Measurements from ENCODE around the gene PARD3B.

Gene PARD3B, protein sequence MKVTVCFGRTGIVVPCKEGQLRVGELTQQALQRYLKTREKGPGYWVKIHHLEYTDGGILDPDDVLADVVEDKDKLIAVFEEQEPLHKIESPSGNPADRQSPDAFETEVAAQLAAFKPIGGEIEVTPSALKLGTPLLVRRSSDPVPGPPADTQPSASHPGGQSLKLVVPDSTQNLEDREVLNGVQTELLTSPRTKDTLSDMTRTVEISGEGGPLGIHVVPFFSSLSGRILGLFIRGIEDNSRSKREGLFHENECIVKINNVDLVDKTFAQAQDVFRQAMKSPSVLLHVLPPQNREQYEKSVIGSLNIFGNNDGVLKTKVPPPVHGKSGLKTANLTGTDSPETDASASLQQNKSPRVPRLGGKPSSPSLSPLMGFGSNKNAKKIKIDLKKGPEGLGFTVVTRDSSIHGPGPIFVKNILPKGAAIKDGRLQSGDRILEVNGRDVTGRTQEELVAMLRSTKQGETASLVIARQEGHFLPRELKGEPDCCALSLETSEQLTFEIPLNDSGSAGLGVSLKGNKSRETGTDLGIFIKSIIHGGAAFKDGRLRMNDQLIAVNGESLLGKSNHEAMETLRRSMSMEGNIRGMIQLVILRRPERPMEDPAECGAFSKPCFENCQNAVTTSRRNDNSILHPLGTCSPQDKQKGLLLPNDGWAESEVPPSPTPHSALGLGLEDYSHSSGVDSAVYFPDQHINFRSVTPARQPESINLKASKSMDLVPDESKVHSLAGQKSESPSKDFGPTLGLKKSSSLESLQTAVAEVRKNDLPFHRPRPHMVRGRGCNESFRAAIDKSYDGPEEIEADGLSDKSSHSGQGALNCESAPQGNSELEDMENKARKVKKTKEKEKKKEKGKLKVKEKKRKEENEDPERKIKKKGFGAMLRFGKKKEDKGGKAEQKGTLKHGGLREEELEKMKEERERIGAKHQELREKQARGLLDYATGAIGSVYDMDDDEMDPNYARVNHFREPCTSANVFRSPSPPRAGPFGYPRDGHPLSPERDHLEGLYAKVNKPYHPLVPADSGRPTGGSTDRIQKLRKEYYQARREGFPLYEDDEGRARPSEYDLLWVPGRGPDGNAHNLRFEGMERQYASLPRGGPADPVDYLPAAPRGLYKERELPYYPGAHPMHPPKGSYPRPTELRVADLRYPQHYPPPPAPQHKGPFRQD (N-terminal part only)

DNA sequence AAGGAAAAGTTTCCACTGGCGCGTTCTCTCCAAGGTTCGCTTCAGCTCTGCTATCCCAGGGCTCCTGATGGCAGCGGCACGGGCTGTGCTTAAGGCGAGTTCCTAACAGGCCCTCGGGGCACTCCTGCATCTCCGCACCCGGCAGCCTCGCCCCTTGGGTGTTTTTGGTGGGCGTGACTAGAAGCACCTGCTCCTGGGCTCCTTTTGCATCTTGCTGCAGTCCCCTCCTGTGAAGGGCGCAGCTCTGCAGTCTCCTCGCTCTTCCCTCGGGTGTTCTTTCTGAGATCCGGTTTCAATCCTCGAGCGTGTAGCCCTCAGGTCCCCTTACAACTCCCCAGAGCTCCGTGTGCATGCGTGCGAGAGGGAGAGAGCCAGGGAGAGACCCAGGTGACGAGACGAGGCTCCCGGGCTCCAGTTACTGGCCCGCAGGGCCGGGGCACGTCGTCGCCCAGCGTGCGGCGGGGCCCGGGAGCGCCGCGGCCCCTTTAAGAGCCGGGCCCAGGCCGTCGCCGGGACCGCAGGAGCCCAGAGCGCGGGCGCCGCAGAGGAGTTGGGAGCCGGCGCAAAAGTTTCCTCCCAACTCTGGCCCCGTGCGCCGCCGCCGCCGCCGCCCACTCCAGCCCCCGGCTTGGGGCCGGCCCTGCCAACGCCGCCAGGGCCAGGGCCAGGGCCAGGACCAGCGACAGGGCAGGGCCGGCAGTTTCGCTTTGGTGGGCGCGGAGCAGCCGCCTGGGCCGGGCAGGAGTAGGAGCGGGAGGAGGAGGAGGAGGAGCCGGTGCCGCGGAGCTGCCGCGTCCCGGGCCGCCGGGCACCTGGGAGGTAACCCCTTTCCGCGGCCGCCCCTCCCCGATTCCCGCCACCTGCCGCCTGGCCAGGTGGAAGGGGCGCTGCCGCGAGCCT lies at the start of gene PARD3B:
TSS of gene PARD3B (plus strand) at position 515 of the 900 bp plus-strand sequence. CDS start 525 bp downstream, outside the sequence.
- DNase-seq (ENCODE audit: low spot score): peak; percentile 80

DNA sequence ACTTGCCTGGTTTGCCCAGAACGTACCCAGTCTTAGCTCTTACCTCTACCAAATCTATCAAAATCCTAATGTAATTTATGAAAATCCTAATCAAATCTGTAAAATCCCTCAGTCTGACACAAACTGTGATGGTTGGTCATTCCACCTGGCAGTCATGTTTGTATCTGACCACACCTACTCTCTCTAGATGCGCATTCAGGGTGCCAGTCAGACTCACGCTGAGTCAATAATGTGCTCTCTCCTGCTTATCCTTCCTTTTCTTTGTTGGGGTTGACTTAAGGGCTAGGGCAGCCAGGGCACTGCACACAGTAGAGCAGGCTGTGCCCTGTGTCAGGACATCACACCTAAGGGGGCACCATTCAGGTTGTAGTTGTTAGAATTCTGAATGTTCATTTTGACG lies 48.5 kb upstream of the PARD3B start:
- DNase-seq (ENCODE audit: low spot score): no peak

DNA sequence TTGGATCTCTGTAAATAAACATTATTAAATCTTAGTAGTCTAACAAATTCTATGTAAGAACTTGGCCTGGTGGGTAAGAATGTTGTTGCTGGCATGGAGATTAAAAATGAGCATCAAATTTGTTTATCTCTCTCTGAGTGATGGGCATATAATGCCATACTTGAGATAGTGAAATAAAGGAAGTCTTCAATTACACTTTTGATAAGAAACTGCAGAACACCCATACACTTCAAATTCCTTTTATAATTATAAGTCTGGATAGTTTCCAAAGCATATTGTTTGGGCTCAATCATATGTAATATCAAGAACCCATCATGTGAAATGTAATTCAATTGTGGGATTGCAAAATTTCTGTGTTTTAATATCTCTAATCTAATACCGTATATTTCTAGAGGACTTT lies 47.4 kb upstream of the PARD3B start:
- DNase-seq (ENCODE audit: low spot score): no peak

DNA sequence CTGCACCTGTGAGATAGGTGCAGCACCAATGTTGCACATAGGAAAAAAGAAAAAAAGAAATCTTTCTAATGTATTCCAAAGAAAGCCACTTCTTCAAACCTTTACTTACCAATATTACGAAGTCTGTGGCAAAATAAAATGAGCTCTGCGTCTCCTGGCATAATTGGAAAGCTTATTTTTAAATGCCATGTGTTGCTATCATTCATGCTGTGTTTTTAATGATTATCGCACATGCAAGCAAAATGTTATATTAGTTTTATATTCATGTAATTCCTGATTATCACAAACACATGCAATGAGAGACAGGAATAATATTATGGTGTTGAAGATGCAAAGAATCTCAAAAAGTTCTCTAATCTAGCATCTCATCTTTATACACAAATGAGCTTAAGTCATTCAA lies 47.0 kb upstream of the PARD3B start:
- no peak for DNase-seq (ENCODE audit: low spot score)

DNA sequence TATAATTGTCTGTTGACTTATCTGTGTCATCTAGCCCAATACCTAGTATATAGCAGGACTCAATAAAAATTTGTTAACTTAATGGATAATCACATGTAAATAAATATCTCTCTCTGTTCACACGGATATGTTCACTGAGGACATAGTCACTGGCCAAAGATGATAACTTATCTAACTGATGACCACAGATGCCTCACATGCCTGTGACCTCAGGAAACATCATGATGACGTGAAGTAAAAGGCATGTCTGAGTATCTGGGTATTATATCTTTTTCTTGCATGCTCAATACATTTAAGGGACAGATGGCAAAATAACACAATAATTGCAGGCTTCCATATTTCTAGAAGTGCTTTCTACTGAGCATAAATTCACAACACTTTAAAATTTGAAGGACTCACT lies 41.4 kb upstream of the PARD3B start:
- no peak for DNase-seq (ENCODE audit: low spot score)

DNA sequence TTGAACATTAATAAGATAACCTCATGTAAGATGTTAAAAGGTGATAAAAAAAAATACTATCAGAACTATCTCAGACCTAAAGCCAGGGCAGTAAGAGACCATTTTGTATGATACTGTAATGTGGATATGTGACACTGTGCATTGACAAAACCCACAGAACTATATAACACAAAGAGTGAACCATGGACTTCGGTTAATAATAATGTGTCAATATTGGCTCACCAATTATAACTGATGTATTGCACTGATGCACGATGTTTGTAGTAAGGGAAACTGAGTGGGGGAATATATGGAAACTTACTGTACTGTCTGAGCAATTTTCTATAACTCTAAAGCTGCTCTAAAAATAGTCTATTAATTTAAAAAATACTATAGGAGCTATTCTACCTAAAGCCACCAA lies 40.7 kb upstream of the PARD3B start:
- DNase-seq (ENCODE audit: low spot score): no peak

DNA sequence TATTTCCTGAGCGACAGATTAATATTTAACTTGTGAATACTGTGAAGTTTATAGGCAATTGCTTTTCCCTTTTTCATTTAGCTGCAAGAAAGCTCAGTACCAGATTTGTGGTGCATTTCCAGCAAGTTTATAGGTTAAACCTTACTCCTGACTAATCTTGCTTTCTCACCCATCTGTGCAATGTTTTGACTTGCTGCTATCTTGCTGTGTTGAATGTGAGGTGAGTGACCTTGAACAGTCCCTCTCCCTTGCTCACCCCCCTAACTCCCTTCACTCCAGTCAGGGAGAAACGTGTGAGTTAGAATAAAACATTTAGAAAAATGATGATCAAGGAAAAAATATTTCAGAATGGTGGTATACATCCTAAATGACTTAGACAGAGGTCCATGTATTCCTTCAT lies 39.8 kb upstream of the PARD3B start:
- DNase-seq (ENCODE audit: low spot score): no peak

DNA sequence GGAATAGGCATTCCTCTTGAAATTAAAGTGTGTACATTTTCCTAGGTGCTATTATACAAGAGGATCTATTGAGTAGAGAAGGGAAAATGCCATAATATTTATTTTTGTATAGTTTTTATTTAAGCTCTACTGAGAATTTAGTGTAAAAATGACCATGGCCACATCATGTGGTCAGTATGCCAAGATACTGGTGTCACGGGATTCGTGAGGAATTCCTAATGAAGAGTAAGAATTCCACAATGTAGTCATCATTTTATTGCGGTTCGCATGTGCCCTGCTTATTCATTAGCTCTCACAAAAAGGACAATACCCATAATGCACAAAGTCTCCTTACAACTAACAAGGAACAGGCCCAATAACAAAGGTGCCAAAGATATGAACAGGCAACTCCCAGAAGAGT lies 39.3 kb upstream of the PARD3B start:
- no peak for DNase-seq (ENCODE audit: low spot score)

DNA sequence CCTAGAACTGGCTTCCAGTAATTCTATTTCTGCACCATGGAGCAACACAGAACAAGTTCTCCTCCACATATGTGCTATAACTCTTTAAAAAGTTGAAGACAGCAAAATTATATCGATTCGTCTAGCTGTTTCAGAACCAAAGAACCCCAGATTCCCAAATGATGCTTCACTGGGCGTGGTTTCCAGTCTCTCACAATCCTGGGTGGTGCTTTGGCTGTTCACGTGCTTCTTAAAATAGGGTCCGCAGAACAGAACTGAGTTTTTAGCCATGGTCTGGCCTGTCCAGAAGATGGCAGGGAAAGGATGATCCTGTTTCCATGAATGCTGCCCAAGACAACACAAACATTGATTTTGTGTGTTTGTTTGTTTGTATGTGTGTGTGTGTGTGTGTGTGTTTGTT lies 37.6 kb upstream of the PARD3B start:
- no peak for DNase-seq (ENCODE audit: low spot score)

DNA sequence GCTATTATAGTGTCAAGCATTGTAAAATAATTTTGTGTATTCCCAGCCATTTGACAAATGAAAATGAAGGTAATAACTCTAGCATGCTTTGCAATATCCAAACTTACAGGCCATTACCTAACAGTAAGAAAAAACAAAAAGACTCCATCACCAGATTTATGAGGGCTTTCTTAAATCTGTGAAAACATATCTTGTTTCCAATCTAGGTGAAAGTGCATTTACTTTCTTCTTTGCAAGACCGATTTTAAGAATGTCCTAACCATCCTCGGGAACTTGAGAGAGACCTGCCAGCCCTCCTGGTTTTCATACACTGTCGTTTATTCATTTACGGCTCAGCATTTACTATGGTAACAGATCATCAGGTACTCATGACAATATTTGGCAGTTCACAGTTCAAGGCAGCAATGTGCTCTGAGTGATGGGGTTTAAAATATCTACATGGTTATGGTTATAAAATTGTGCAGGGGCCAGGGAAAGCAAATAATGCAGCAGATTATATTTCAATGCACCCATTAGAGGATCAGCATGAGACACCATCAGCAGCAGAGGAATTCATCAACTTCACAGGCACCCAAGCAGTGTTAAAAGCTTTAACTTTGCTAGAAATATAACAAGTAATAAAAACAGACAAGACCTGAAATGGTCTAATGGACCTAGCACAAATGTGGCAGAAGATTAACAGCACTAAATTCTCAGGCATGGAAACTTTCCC lies 34.4 kb upstream of the PARD3B start:
- DNase-seq (ENCODE audit: low spot score): no peak

DNA sequence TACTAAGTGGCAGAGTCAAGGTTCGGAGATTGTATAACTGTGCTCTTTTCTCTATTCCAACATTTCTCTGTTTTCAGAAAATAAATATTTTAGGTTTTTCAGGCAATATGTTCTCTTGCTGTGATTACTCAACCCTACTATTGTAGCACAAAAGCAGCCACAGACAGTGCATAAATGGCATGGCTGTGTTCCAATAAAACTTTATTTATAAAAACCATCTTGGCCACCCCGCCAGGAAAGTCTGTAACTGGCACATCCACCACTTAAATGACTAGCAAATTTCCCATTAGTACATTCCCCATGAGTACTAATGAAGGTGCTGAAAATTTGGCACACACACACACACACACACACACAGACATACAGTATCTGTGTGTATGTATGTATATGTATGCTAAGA lies 30.8 kb upstream of the PARD3B start:
- no peak for DNase-seq (ENCODE audit: low spot score)

DNA sequence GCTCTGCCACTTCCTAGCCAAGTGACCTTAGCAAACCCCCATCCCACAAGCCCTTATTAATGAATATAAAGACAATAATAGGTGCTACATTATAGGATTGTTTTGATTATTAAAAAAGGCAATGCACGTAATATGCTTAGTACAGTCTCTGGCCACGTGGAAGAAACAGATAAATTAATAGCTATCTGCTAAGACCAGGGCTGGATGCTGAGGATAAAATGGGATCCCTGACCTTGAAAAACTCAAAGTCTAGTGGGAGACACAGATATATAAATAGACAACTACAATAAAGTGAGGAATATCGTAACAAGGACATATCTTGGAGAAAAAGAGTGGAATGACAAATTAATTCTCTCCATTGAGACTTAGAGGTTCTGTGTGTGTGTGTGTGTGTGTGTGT lies 29.9 kb upstream of the PARD3B start:
- no peak for DNase-seq (ENCODE audit: low spot score)

DNA sequence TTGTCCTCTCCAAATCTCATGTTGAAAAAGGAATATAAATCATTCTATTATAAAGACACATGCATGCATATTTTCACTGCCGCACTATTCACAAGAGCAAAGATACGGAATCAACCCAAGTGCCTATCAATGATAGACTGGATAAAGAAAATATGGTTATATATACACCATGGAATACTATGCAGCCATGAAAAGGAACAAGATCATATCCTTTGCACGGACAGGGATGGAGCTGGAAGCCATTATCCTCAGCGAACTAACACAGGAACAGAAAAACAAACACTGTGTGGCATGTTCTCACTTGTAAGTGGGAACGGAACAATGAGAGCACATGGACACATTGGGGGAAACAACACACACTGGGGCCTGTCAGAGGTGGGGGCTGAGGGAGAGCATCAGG lies 28.1 kb upstream of the PARD3B start:
- no peak for DNase-seq (ENCODE audit: low spot score)

DNA sequence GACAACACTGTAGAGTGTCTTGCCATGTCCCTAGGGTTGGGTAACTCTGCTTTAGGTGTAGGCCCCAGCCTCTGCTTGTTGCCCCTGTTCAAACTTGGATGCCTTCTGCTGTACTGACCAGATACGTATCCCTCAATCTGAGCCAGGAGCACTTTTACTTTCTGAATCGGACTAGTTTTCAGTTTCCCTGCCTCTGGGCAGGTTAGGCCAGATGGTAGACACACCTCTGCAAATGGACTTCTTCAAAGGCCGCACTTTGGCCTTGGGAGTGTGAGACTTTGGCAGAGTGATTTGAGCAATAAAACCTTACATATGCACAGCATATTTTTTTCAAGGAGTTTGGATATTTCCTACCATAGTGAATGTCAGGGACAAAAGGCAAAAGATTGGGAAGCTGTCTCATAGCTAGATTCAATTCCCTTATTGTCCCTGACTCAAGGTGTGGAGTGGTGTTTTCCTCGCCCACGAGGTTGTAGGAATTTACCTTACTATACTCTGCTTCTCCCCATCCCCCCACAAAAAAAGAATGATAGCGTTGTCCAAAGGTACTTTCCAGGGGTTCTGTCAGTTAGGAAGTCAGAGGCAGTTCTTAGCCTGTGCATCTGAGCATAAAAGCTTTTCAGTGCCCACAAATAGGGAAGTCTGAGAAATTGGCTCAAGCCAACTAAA lies 15.3 kb upstream of the PARD3B start:
- DNase-seq (ENCODE audit: low spot score): no peak

DNA sequence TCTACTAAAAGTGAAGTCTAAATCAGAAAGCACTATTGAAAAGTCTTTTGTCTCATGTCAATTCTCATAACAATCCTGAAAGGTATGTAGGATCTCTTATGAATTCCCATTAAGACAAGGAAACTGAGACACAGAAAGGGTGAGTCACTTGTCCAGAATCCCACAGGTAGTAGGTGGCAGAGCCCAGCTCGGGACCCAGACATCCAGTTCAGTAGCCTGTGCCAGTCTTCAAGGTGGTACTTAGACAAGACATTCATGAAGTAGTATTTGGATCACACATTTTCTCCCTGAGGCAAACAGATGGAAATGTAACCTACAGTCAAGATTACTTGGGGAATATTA lies 14.8 kb upstream of the PARD3B start:
- no peak for DNase-seq (ENCODE audit: low spot score)

DNA sequence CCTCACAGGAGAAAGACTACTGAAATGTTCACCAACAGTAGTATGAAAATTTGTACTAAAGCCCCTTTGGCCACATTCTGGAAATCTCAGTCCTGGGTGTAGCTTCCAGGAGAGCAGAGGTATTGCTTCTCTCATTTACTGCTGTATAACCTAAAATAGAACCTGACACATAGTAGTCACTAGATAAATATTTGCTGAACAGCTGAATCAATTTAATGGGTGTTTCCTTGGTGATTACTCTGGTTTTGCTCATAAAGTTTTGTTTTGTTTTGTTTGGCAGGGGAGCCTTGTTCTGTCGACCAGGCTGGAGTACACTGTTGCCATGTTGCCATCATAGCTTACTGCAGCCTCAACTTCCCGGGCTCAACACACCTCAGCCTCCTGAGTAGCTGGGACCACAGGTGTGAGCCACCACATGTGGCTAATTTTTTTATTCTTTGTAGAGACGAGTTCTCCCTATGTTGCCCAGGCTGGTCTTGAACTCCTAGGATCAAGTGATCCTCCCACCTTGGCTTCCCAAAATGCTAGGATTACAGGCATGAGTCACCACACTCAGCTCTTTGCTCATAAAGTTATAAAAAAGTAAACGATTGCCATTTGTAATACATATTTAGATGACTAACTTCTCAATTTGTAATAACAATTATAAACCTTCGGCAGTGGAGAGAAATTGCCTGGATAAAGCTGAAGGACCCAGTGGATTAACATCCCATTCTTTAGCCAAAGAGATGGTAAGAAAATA lies 11.5 kb upstream of the PARD3B start:
- DNase-seq (ENCODE audit: low spot score): no peak

DNA sequence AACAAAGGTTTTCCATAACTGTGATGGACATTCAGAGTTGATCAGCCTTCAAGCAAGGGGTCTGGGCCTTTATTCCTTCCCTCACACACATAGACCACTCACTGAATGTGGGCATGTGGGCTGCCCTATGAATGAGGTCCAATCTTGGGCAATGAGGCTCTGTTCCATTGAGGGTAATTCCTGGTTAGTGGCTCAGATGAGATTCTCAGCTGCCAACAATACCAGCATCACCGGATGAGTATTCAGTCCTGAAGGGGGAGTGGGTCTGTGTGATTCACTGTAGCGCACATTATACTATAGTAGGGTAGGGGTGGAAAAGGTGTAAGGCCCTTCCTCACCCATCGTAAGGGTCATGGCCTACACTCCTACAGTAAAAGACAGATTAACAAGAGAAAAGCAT lies 9.9 kb upstream of the PARD3B start:
- DNase-seq (ENCODE audit: low spot score): no peak

DNA sequence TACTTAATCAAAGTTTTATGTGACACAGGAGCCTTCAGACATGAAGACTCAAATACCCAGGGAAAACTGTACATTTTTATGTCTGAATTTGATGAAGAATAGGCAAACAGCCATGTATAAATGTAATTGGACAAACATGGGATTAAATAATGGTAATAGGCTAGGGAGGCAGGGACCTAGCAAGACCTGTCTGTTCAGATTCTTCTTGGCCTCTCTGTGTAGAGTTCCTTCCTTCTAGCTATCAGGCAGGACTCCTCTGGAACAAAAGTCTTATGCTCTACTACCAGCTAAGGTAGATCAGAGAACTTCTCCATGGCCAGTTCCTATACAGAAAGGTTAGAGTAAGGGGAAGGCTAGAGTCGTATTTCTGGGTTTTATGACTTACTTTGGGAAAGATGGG lies 9.5 kb upstream of the PARD3B start:
- DNase-seq (ENCODE audit: low spot score): no peak

DNA sequence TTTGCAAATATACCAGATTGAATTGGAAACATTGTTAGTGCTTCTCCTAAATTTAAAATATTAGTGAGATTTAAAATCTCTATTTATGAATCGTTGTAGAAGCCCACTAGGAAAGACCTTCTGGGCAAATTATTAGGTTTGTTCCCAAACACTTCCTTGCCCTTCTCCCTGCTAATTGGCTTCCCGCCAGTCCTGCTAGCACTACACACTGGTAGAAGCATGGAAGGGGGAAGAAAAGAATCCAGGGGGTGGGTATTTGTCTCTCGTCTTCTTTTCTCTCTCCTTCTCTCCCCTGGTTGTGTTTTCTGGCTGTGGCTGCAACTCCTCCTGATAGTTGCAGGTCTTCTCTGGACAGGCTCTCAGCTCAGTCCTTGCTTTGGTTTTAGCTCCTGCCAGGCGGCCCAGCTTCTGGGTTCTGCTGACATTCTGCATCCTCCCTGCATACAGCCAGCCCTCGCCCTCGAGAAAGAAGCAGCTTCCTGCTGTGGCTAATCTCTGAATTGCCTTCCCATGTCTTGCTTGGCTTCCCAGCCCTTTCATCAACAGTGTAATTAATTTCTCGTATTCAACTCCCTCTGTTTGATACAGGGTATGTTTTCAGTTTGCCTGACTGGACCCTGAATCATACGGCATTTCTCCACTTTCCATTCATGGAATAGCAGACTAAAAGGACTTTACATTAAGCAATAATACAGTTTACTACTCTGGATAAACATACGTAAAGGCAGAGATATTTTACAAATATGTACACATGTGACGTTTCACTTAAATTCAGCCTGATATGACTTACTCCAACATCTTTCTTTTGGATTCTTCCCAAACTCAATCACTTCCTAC lies 6.9 kb upstream of the PARD3B start:
- DNase-seq (ENCODE audit: low spot score): no peak
